Stomach (tissue), 19 donors: ENCODE data around the gene SERPINA5. TPM values are rescaled to one million over a fixed set of nuclear protein-coding genes. Genes with fewer than 3 reads are reported as not detected.

Source experiments
- DNase-seq, 2 donors: peaks; one replicate each; pipeline versions ENCODE4 v3.0.0 to v3.0.0-alpha.2; 2013 to 2019
- H3K27ac ChIP-seq, 5 donors: fragments of 200-600 bp in 4 of 5; sonication (generic) in 4 of 5; one replicate each; pipeline ENCODE4 v1.5.1; 2013 to 2019; ENCODE audit warnings: mild to moderate bottlenecking in 1 of 5, moderate library complexity in 1 of 5
- H3K27me3 ChIP-seq, 3 donors: fragments of 200-600 bp; sonication (generic); one replicate each; pipeline ENCODE4 v1.5.1; 2017 to 2019; ENCODE audit warnings: mixed run types in 1 of 3
- H3K36me3 ChIP-seq, 4 donors: fragments of 200-600 bp; sonication (generic); 1 replicate in 3 of 4; 2 replicates in 1 of 4; pipeline ENCODE4 v1.5.1; 2016 to 2019
- H3K4me1 ChIP-seq, 4 donors: fragments of 200-600 bp; sonication (generic); one replicate each; pipeline ENCODE4 v1.5.1; 2016 to 2019
- H3K4me3 ChIP-seq, 4 donors: fragments of 200-600 bp; sonication (generic) in 3 of 4; one replicate each; pipeline ENCODE4 v1.5.1; 2016 to 2019; ENCODE audit warnings: mild to moderate bottlenecking in 1 of 4
- H3K9me3 ChIP-seq, 4 donors: fragments of 200-600 bp; sonication (generic); one replicate each; pipeline ENCODE4 v1.5.1; 2016 to 2019
- EP300 ChIP-seq: sonication (generic); formaldehyde crosslinking; IDR thresholded peaks from one replicate; pipeline ENCODE4 v1.6.1; 2017; ENCODE audit warnings: antibody characterized with exemption
- POLR2A ChIP-seq, 4 donors: fragments of 450-650 bp; IDR thresholded peaks; one replicate each; pipeline ENCODE4 v1.6.1; 2016; ENCODE audit warnings: antibody characterized with exemption in 4 of 4, control low read depth in 2 of 4, mild to moderate bottlenecking in 1 of 4, moderate library complexity in 1 of 4
- POLR2AphosphoS5 ChIP-seq, 3 donors: sonication (generic); formaldehyde crosslinking; IDR thresholded peaks; one replicate each; pipeline ENCODE4 v1.6.1; 2016; ENCODE audit warnings: antibody characterized with exemption in 3 of 3
- WGBS, 5 donors: extraction: QIAGEN DNeasy Blood & Tissue Kit in 3 of 5; methylation state at CpG; one replicate each; pipeline versions ENCODE4 v1.1.5 to v1.1.7; 2013 to 2018; 5-methylcytosine and 5-hydroxymethylcytosine counted together
- intact Hi-C: fragments of 100-400 bp; cut with DNase I; formaldehyde crosslinking; loops from one replicate; pipeline ENCODE4 v1.15.1; 2023; ENCODE audit warnings: low total_unique reads
- long read RNA-seq, 10 donors: transcript quantifications; one replicate each; lab custom pipeline, GENCODE V29; 2026
- polyA plus RNA-seq, 3 donors: library from polyadenylated mRNA; stranded (reverse); fragments of 200-250 nt; gene quantifications; one replicate each; pipeline ENCODE4 v1.2.3, GENCODE V29; 2013
- total RNA-seq, 5 donors: library from RNA; depleted of rRNA; stranded (reverse); fragments of >200 nt; gene quantifications; one replicate each; pipeline versions ENCODE4 v1.1.0 to v1.2.3, GENCODE V29; 2014 to 2016
- TF ChIP-seq, protein P1 (sequence below), 7 experiments: fragments of 450-650 bp in 4 of 7; fragments of 200-600 bp in 3 of 7; sonication (generic) in 3 of 7; IDR thresholded peaks; one replicate each; pipeline ENCODE4 v1.5.1; 2016 to 2019; ENCODE audit warnings: antibody characterized with exemption in 7 of 7, control low read depth in 2 of 7, mild to moderate bottlenecking in 1 of 7
- donor health status: healthy with polysubstance abuse.
- donor health status: Bipolar disorder and iron deficiency.
- donor health status: healthy.

The SERPINA5 gene, protein sequence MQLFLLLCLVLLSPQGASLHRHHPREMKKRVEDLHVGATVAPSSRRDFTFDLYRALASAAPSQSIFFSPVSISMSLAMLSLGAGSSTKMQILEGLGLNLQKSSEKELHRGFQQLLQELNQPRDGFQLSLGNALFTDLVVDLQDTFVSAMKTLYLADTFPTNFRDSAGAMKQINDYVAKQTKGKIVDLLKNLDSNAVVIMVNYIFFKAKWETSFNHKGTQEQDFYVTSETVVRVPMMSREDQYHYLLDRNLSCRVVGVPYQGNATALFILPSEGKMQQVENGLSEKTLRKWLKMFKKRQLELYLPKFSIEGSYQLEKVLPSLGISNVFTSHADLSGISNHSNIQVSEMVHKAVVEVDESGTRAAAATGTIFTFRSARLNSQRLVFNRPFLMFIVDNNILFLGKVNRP
- total RNA-seq (10 to 100 TPM in 1 of 5 donors, 1 to 10 TPM in 2, not detected in 2; 1.7 to 10.7 (median 3.1) TPM), polyA plus RNA-seq (1 to 10 TPM; 2.7 to 5.9 (median 4.6) TPM)
- long read RNA-seq, donor 1: 0 reads
- long read RNA-seq, donor 2, partial matches to known transcripts: 0 of 1 reads
- long read RNA-seq, donor 2, other reads (novel, unspliced or antisense): 0 of 1 reads
- long read RNA-seq, donor 3, partial matches to known transcripts: 0 of 1 reads
- long read RNA-seq, donor 3, other reads (novel, unspliced or antisense): 0 of 1 reads
- long read RNA-seq, donor 4: 0 reads
- long read RNA-seq, donor 5, partial matches to known transcripts: 0 of 3 reads
- long read RNA-seq, donor 5, other reads (novel, unspliced or antisense): 0 of 3 reads
- long read RNA-seq, donor 6, partial matches to known transcripts: 0 of 2 reads
- long read RNA-seq, donor 6, other reads (novel, unspliced or antisense): 0 of 2 reads
- long read RNA-seq, donor 7: 0 reads
- long read RNA-seq, donor 8, partial matches to known transcripts: 0 of 2 reads
- long read RNA-seq, donor 8, other reads (novel, unspliced or antisense): 0 of 2 reads
- long read RNA-seq, donor 9, partial matches to known transcripts: 0 of 1 reads
- long read RNA-seq, donor 9, other reads (novel, unspliced or antisense): 0 of 1 reads
- long read RNA-seq, donor 10: 0 reads

DNA sequence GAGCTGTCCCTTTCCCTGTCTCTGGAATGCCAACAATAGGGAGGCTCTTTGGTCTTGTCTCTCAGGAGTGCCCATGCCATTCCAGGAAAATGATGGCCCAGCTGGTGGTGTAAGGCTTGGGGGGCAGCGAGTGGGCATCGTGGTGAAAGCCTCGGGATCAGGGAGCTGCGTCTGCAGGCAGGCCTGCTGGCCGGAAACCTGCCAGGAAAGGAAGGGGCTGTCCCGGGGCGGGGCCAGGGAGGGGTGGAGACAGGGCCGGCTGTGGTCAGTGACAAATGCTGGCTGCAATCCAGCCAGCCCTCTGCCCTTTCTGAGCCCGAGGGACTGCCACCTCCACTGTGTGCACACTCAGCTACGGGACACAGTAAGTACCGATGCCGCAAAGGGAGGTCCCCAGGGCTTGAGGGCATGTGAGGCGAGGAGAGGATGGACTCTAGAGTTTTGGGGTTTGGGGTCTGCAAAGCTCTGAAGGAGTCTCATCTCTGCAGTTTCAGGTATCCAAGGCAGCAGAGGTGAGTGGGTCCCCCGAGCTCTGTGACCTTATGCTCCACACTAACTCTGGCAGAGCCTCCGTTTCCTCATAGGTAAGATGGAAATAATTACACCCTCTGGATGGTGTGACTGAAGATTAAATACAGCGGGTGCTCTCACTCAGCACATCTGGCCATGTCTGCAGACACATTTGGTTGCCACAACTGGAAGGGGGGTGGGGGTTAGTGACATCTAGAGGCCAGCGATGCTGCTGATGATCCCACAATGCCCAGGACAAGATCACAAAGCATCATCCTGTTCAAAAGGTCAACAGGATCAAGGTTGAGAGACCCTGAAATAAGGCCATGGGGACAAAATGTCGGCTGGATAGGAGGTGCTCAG lies at the start of gene SERPINA5:
Gene SERPINA5, plus strand, starts transcription at position 300 of the 873 bp plus-strand sequence. CDS start 5,937 bp downstream, outside the sequence.
- H3K4me3 ChIP-seq: no peak within 1 kb of the TSS
- TF ChIP-seq POLR2A (IDR thresholded peaks at IDR 0.05): no peak
- TF ChIP-seq POLR2AphosphoS5 (IDR thresholded peaks at IDR 0.05): peak in 1 of 3 donors; percentile 5
- no peaks in the 10 kb centered on the region for H3K9me3 ChIP-seq
- intact Hi-C loops: no loop called here
- H3K4me1 ChIP-seq: peaks cover 8 to 21% (median 13%) of the 10 kb centered on the region in 4 donors
- peak; percentile 79 to 88 for DNase-seq
- no peaks in the 10 kb centered on the region for H3K27me3 ChIP-seq
- no peaks in the 10 kb centered on the region for H3K36me3 ChIP-seq
- 25 to 40% (median 31%) methylated on average over 18 of the region's 18 CpGs for WGBS, 5 donors
- H3K27ac ChIP-seq: peak within 1 kb of the TSS; percentile 20 to 64 (median 44)

DNA sequence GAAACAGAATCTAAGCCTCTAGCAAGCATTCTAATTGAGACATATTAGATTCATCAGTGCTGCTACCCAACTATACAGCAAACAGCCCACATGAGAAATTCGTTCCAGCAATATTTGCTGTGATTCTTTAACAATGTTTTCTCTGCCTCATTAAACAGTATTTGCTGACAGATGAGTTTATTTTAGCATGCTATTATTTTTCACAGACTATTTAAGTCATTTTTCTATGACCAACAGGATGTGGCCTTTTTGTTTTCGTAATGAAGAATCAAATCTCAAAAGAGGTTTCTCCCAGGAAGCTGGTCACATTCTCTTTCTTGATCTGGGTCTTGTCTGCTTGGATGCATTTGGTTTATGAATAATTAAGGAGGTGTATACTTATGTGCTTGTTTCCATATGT lies 48.8 kb upstream of the SERPINA5 start:
- TF ChIP-seq POLR2AphosphoS5 (IDR thresholded peaks at IDR 0.05): no peak
- no peak for TF ChIP-seq EP300
- TF ChIP-seq, protein P1, sequence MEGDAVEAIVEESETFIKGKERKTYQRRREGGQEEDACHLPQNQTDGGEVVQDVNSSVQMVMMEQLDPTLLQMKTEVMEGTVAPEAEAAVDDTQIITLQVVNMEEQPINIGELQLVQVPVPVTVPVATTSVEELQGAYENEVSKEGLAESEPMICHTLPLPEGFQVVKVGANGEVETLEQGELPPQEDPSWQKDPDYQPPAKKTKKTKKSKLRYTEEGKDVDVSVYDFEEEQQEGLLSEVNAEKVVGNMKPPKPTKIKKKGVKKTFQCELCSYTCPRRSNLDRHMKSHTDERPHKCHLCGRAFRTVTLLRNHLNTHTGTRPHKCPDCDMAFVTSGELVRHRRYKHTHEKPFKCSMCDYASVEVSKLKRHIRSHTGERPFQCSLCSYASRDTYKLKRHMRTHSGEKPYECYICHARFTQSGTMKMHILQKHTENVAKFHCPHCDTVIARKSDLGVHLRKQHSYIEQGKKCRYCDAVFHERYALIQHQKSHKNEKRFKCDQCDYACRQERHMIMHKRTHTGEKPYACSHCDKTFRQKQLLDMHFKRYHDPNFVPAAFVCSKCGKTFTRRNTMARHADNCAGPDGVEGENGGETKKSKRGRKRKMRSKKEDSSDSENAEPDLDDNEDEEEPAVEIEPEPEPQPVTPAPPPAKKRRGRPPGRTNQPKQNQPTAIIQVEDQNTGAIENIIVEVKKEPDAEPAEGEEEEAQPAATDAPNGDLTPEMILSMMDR (IDR thresholded peaks at IDR 0.05): no peak
- Histone ChIP-seq H3K36me3 (no peaks in the 10 kb centered on the region), H3K4me3 (no peak overlapping the region), H3K9me3 (no peaks in the 10 kb centered on the region), H3K4me1 (no peaks in the 10 kb centered on the region), H3K27ac (no peak overlapping the region), H3K27me3 (peaks cover 0 to 39% (median 13%) of the 10 kb centered on the region in 3 donors)
- WGBS, 5 donors: 34 to 63% (median 49%) methylated on average over 2 of the region's 2 CpGs
- intact Hi-C loops: no loop called here
- DNase-seq: no peak

DNA sequence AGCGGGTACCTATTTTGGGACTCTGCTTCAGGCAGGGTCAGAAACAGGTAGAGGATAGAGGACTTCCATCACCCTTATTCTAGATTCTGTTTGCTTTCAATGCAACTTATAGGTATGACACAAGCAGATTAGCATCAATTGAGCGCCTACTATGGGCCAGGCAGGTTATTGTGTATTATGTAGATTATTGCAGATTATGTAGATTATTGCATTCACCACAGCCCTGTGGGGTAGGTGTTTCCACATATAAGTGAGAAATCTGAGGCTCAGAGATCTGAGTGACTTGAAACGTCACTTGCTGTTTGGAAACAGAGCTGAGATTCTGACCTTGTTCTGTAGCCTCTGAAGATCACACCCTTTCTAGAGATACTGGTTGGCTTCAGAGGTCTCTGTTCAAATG lies 45.7 kb upstream of the SERPINA5 start:
- H3K9me3 ChIP-seq: no peaks in the 10 kb centered on the region
- intact Hi-C loops: no loop called here
- no peak overlapping the region for H3K27ac ChIP-seq
- DNase-seq: no peak
- TF ChIP-seq EP300: no peak
- no peak for TF ChIP-seq POLR2A (IDR thresholded peaks at IDR 0.05)
- no peak for TF ChIP-seq POLR2AphosphoS5 (IDR thresholded peaks at IDR 0.05)
- peaks cover 0 to 4% (median 0%) of the 10 kb centered on the region in 4 donors for H3K4me1 ChIP-seq
- peaks cover 0 to 51% (median 13%) of the 10 kb centered on the region in 3 donors for H3K27me3 ChIP-seq
- WGBS, 5 donors: 69 to 75% (median 74%) methylated on average over 3 of the region's 3 CpGs
- H3K4me3 ChIP-seq: no peak overlapping the region
- no peaks in the 10 kb centered on the region for H3K36me3 ChIP-seq

DNA sequence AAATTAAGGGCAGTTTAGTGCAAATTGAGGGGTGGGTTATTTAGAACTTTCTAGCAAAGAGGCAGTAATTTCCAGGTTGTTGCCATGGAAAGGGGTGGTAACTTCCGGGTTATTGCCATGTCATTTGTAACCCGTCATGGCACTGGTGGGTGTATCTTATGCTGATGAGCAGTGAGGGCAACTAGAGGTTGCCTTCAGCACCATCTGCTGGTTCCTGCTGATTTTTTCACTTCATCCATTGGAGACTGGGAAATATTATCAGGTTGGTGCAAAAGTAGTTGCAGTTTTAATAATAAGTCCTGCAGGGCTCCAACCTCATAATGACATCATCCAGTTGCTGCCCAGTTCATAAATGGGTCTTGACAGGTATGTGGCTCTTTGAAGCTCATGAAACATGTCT lies 44.4 kb upstream of the SERPINA5 start:
- DNase-seq: no peak
- Histone ChIP-seq H3K27ac (no peak overlapping the region), H3K4me1 (peaks cover 0 to 4% (median 0%) of the 10 kb centered on the region in 4 donors), H3K36me3 (no peaks in the 10 kb centered on the region), H3K9me3 (no peaks in the 10 kb centered on the region), H3K4me3 (no peak overlapping the region), H3K27me3 (peaks cover 0 to 46% (median 9%) of the 10 kb centered on the region in 3 donors)
- intact Hi-C loops: no loop called here
- TF ChIP-seq POLR2A (IDR thresholded peaks at IDR 0.05) (no peak), EP300 (no peak), POLR2AphosphoS5 (IDR thresholded peaks at IDR 0.05) (no peak)
- TF ChIP-seq, protein P1 (IDR thresholded peaks at IDR 0.05): no peak
- 53 to 78% (median 60%) methylated on average over 2 of the region's 2 CpGs for WGBS, 5 donors
